K562 (cell line): Measurements from ENCODE around the gene PRICKLE2. TPM values are rescaled to one million over a fixed set of nuclear protein-coding genes. Genes with fewer than 3 reads are reported as not detected.

Source experiments
- ATAC-seq: fragments of 200-7000 bp; cut with Tn5 transposase; 3 replicates; pipeline ENCODE4 v1.9.1; 2020; ENCODE audit warnings: moderate library complexity
- BruUV-seq: library from RNA; stranded (reverse); fragments of 400-500 nt; replicated peaks from 2 replicates; lab custom pipeline; 2021; lab: Mats Ljungman, UMichigan
- CTCF ChIA-PET: fragments of 300-600 bp; formaldehyde crosslinking; extraction: SDS; loops from one replicate; lab custom pipeline; 2021; ENCODE audit warnings: low intra/inter-chr PET ratio; lab: Yijun Ruan, JAX
- POLR2A ChIA-PET: fragments of 300-600, 350-650 bp; sonication (Branson Sonifier 250); formaldehyde crosslinking; extraction: SDS; loops from one replicate; lab custom pipeline; 2021; ENCODE audit warnings: antibody characterized with exemption, inconsistent platforms; lab: Yijun Ruan, JAX
- DNase-seq, 4 experiments: peaks; one replicate each; pipeline versions ENCODE4 v3.0.0 to v3.0.0-alpha.2; 2011 to 2018; ENCODE audit warnings: low spot score in 3 of 4, mixed read lengths in 3 of 4; ENCODE audit errors: extremely low read depth in 1 of 4
- FAIRE-seq: peaks from 2 replicates; lab custom pipeline; 2011; peaks lifted over from hg19 to GRCh38; lab: Jason Lieb, UNC
- H2AFZ ChIP-seq: 2 replicates; pipeline ENCODE4 v1.6.0; 2011; ENCODE audit warnings: low read depth, low read length, control low read depth, inconsistent platforms
- H3K27ac ChIP-seq: fragments of 200-600 bp; 3 replicates; pipeline ENCODE4 v1.8.0; 2011; ENCODE audit warnings: low read depth, mild to moderate bottlenecking, control low read depth, inconsistent platforms, low read length, moderate library complexity, mixed read lengths; ENCODE audit errors: extremely low read depth
- H3K27me3 ChIP-seq, 2 experiments: fragments of 300-600 bp in 1 of 2; 2 replicates in 1 of 2; 3 replicates in 1 of 2; pipeline versions ENCODE4 v1.6.0 to v1.8.0; 2011; ENCODE audit warnings: inconsistent platforms in 2 of 2, low read length in 2 of 2, mild to moderate bottlenecking in 1 of 2, mixed read lengths in 1 of 2, moderate library complexity in 1 of 2; ENCODE audit not compliant: control insufficient read depth in 2 of 2, insufficient read depth in 2 of 2
- H3K36me3 ChIP-seq: fragments of 300-600 bp; 3 replicates; pipeline ENCODE4 v1.8.0; 2011; ENCODE audit warnings: mild to moderate bottlenecking, low read length, inconsistent platforms; ENCODE audit not compliant: control insufficient read depth, insufficient read depth
- H3K4me1 ChIP-seq, 2 experiments: fragments of 200-600 bp in 1 of 2; replicated peaks in 1 of 2; 2 replicates in 1 of 2; 3 replicates in 1 of 2; pipeline versions ENCODE4 v1.5.1 to v1.8.0; 2011; ENCODE audit warnings: inconsistent platforms in 2 of 2, low read length in 2 of 2, mild to moderate bottlenecking in 1 of 2, mixed read lengths in 1 of 2, moderate library complexity in 1 of 2; ENCODE audit not compliant: control insufficient read depth in 2 of 2, insufficient read depth in 2 of 2
- H3K4me2 ChIP-seq: 2 replicates; pipeline ENCODE4 v1.6.1; 2011; ENCODE audit warnings: low read length, control low read depth, inconsistent platforms, mixed read lengths; ENCODE audit not compliant: insufficient read depth
- H3K4me3 ChIP-seq: fragments of 200-600 bp; sonication (generic), shearing (Covaris generic); 2 replicates; pipeline ENCODE4 v1.5.1; 2016; ENCODE audit warnings: control low read depth, inconsistent platforms
- H3K79me2 ChIP-seq: fragments of 200-600 bp; 3 replicates; pipeline ENCODE4 v1.8.0; 2011; ENCODE audit warnings: low read length, inconsistent platforms; ENCODE audit not compliant: control insufficient read depth, insufficient read depth
- H3K9ac ChIP-seq, 2 experiments: 2 replicates each; pipeline versions ENCODE4 v1.6.0 to v1.6.1; 2011; ENCODE audit warnings: low read depth in 2 of 2, low read length in 2 of 2, control low read depth in 1 of 2, inconsistent platforms in 1 of 2, mild to moderate bottlenecking in 1 of 2, mixed read lengths in 1 of 2; ENCODE audit not compliant: insufficient read depth in 1 of 2
- H3K9me1 ChIP-seq: one replicate; pipeline ENCODE4 v1.6.0; 2011; ENCODE audit warnings: inconsistent platforms, mild to moderate bottlenecking, low read length, moderate library complexity; ENCODE audit not compliant: control insufficient read depth, insufficient read depth
- H3K9me3 ChIP-seq: replicated peaks from 2 replicates; pipeline ENCODE4 v1.5.1; 2011; ENCODE audit warnings: low read depth, low read length, inconsistent platforms; ENCODE audit not compliant: control insufficient read depth, insufficient read depth
- H4K20me1 ChIP-seq: replicated peaks from 2 replicates; pipeline ENCODE4 v1.6.1; 2011; ENCODE audit warnings: low read length, inconsistent platforms, mixed read lengths; ENCODE audit not compliant: control insufficient read depth, insufficient read depth
- ZNF280B ChIP-seq: fragments of 250-450 bp; sonication (Bioruptor Pico); IDR thresholded peaks from 2 replicates; pipeline ENCODE4 v1.5.1; 2021; ENCODE audit warnings: mild to moderate bottlenecking
- WGBS: fragments of 100-300 bp; shearing (Covaris generic); methylation state at CpG from one replicate; pipeline ENCODE4 v1.1.6; 2016; ENCODE audit warnings: low coverage, mixed read lengths; ENCODE audit not compliant: insufficient coverage; ENCODE audit errors: missing lambda C conversion rate; 5-methylcytosine and 5-hydroxymethylcytosine counted together
- in situ Hi-C: fragments of 300-500 bp; cut with MboI; formaldehyde crosslinking; loops from 4 replicates; pipeline ENCODE4 v1.15.0; 2018; ENCODE audit warnings: inconsistent platforms, mixed read lengths
- intact Hi-C: fragments of 100-400 bp; cut with micrococcal nuclease; formaldehyde crosslinking; loops from 2 replicates; pipeline ENCODE4 v1.14.2; 2022
- polyA plus RNA-seq, 8 experiments: library from polyadenylated mRNA; depleted of rRNA in 4 of 8; stranded (reverse) in 5 of 8; unstranded in 3 of 8; fragments of >200 nt; fragmentation: Nextera tagmentation in 2 of 8; fragmentation: Illumina TruSeq in 1 of 8; extraction: Ambion mirVana in 2 of 8; extraction: Trizol in 1 of 8; gene quantifications; 2 replicates each; pipeline versions ENCODE4 v1.2.1 to v1.2.3, GENCODE V29; 2011 to 2014; ENCODE audit warnings: inconsistent platforms in 1 of 8, missing spikeins in 1 of 8
- total RNA-seq, 7 experiments: library from RNA; depleted of rRNA in 6 of 7; stranded (reverse); fragments of >200 nt in 6 of 7; fragmentation: Illumina TruSeq in 2 of 7; extraction: Trizol in 2 of 7; gene quantifications; 2 replicates each; pipeline versions ENCODE4 v1.2.1 to v1.2.3, GENCODE V29; 2011 to 2021; ENCODE audit warnings: low replicate concordance in 1 of 7
- TF ChIP-seq, protein P1 (sequence below), 3 experiments: fragments of 200-800 bp in 1 of 3; fragments of 250-450 bp in 1 of 3; fragments of 450-650 bp in 1 of 3; sonication (Bioruptor Pico) in 1 of 3; sonication (Bioruptor generic) in 1 of 3; formaldehyde crosslinking in 1 of 3; IDR thresholded peaks; 2 replicates each; pipeline versions ENCODE4 v1.6.1 to v1.8.0; 2016 to 2022; ENCODE audit warnings: mild to moderate bottlenecking in 2 of 3, missing genetic modification characterization in 2 of 3, missing compliant biosample characterization in 1 of 3, moderate library complexity in 1 of 3

PRICKLE2 gene
- total and polyA plus RNA-seq, 9 of the 15 experiments (the other 6 are each of a cell fraction or from before 2014, with no cell fraction given) = 0.07 to 0.09 TPM; not detected in 7

DNA sequence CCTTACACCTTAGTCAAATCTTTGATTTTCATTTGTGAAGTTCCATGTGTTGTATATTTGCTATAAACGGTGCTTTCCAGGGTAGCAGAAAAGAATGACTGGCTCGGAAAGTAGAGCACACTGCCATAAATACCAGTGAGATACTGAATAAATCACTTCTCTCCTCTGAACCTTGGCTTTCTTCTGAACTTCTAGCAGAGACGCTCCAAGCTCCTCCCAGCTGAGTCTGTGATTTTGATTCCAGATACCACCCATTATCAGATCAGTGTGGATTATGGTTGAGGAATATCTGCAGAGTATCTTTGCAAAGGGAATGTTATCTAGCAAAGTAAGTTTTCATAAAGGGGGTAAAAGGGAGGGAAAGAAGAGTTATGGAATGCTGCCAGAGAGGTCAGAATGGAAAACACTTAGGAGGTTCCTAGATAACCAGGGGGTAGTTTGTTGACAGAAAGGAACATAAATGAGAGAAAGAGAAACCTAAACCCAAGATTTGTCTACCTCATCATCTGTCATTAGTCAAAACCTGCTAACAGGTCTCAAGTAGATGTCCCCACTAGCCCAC lies 103.4 kb downstream of the PRICKLE2 start:
- no peak for DNase-seq

More for the DNA sequence above, 103.4 kb downstream of the PRICKLE2 start:
- H3K9me3 ChIP-seq = no peaks in the 10 kb centered on the region
- no peak overlapping the region for H3K27ac ChIP-seq
- H3K27me3 ChIP-seq = no peaks in the 10 kb centered on the region
- H3K9me1 ChIP-seq = no peaks in the 10 kb centered on the region
- H2AFZ ChIP-seq = no peak overlapping the region
- no TSS peak for BruUV-seq
- H3K4me3 ChIP-seq = no peak overlapping the region
- intact Hi-C loops (no loop called here), in situ Hi-C loops (no loop called here)
- no peak overlapping the region for H3K9ac ChIP-seq
- no peaks in the 10 kb centered on the region for H3K36me3 ChIP-seq
- H4K20me1 ChIP-seq = no peaks in the 10 kb centered on the region
- ATAC-seq (no peak), FAIRE-seq (no peak)
- no peak overlapping the region for H3K4me2 ChIP-seq
- WGBS = 0% methylated on average over 3 of the region's 3 CpGs
- CTCF ChIA-PET = no interaction called here
- POLR2A ChIA-PET = no interaction called here
- no peaks in the 10 kb centered on the region for H3K79me2 ChIP-seq
- no peaks in the 10 kb centered on the region for H3K4me1 ChIP-seq
- TF ChIP-seq, protein P1, sequence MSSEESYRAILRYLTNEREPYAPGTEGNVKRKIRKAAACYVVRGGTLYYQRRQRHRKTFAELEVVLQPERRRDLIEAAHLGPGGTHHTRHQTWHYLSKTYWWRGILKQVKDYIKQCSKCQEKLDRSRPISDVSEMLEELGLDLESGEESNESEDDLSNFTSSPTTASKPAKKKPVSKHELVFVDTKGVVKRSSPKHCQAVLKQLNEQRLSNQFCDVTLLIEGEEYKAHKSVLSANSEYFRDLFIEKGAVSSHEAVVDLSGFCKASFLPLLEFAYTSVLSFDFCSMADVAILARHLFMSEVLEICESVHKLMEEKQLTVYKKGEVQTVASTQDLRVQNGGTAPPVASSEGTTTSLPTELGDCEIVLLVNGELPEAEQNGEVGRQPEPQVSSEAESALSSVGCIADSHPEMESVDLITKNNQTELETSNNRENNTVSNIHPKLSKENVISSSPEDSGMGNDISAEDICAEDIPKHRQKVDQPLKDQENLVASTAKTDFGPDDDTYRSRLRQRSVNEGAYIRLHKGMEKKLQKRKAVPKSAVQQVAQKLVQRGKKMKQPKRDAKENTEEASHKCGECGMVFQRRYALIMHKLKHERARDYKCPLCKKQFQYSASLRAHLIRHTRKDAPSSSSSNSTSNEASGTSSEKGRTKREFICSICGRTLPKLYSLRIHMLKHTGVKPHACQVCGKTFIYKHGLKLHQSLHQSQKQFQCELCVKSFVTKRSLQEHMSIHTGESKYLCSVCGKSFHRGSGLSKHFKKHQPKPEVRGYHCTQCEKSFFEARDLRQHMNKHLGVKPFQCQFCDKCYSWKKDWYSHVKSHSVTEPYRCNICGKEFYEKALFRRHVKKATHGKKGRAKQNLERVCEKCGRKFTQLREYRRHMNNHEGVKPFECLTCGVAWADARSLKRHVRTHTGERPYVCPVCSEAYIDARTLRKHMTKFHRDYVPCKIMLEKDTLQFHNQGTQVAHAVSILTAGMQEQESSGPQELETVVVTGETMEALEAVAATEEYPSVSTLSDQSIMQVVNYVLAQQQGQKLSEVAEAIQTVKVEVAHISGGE (CRISPR knock-in tag; IDR thresholded peaks at IDR 0.05) = peak in 1 of 3 experiments; percentile 51; a peak in 1 of 6 replicates
- TF ChIP-seq ZNF280B (CRISPR knock-in tag) = no peak
